ENCODE data around the gene ZNF492.

- no peak for TF ChIP-seq MAX (IDR thresholded peaks at IDR 0.05; ENCODE audit: insufficient read depth, insufficient read length)
- no peak for TF ChIP-seq POLR2A (IDR thresholded peaks at IDR 0.05; ENCODE audit: low read depth, low read length)
- no peak for TF ChIP-seq CTCF (IDR thresholded peaks at IDR 0.05; ENCODE audit: extremely low read depth in 1 of 2, insufficient read depth in 1 of 2, low read depth in 1 of 2, low read length in 2 of 2)
- no peak for TF ChIP-seq POLR2AphosphoS5 (IDR thresholded peaks at IDR 0.05; ENCODE audit: insufficient read depth, low read depth, low read length)
- no peak for TF ChIP-seq GATA2 (IDR thresholded peaks at IDR 0.05; ENCODE audit: insufficient read depth, insufficient read length, low read depth, low read length)
- TF ChIP-seq EZH2 (IDR thresholded peaks at IDR 0.05; ENCODE audit: borderline replicate concordance, low read depth, low read length, severe bottlenecking): no peak
- TF ChIP-seq FOS (IDR thresholded peaks at IDR 0.05; ENCODE audit: borderline replicate concordance, insufficient read depth, low read length): no peak
- TF ChIP-seq JUN (IDR thresholded peaks at IDR 0.05; ENCODE audit: borderline replicate concordance, insufficient read depth, insufficient read length, low read depth): no peak
Observed at GRCh38 chr19:22634450-22634827, 315 bp downstream of the ZNF492 start.
